OCI-M1 (cell line): ENCODE measurements around the gene ACER3.
"Not testable (repeated sequence)": the region's sequence is repeated elsewhere in the genome, so short reads cannot be mapped to it uniquely, and the experiment has no call there.

Experiments
- DNase-seq: peaks from one replicate; lab custom pipeline; 2025; lab: John Stamatoyannopoulos, UW

ACER3 gene

DNA sequence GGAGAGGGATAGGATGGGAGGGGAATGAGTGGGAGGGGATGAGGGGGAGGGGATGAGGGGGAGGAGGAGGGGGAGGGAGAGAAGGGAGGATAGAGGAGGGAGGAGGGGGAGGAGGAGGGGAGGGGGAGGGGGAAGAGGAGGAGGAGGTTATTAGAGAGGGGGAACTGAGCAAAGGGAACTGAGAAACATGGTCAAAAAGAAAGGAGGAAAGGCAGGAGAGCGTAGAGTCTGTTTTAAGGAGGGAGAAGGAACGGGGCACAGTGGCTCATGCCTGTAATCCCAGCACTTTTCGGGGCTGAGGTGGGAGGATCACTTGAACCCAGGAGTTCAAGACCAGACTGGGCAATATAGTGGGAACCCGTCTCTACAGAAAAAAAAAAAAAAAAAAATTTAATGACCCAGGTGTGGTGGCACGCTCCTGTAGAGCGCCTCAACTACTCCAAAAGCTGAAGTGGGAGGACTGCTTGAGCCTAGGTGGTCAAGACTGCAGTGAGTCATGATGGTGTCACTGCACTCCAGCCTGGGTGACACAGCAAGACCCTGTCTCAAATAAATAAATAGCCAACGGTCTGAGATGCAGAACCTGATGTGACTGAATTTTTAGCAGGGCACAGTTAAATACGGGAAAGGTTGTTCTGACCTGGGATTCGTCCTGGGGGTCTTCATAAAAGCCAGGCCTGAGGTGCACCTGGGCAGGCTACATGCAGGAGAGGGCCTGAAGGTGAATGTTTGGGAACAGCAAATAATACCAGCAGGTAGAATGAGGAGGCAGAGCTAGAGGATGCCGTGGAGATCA is 177.5 kb downstream of the ACER3 start:
- no peak for DNase-seq

DNA sequence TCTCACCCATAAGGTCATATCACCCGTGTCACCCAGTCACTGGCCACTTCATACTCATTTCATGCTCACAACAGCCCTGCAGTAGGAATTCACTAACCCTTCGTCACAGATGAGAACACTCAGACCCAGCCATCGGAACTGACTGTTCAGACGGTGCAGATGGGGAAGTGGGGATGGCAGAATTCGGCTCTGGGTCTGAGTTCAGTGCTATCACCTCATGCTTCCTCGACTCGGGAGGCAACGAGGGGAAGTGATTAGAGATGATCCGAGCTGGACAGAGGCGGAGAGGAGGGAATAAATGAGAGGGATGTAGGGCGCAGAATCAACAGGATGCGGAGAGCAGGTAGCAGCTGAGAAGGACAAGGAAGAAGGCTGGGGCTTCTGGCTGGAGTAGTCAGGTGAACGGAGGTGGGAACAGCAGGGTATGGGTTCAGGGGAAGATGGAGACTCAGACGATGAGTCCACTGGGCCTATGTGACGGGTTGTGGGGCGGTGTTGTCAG is 178.2 kb downstream of the ACER3 start:
- DNase-seq, result no peak

DNA sequence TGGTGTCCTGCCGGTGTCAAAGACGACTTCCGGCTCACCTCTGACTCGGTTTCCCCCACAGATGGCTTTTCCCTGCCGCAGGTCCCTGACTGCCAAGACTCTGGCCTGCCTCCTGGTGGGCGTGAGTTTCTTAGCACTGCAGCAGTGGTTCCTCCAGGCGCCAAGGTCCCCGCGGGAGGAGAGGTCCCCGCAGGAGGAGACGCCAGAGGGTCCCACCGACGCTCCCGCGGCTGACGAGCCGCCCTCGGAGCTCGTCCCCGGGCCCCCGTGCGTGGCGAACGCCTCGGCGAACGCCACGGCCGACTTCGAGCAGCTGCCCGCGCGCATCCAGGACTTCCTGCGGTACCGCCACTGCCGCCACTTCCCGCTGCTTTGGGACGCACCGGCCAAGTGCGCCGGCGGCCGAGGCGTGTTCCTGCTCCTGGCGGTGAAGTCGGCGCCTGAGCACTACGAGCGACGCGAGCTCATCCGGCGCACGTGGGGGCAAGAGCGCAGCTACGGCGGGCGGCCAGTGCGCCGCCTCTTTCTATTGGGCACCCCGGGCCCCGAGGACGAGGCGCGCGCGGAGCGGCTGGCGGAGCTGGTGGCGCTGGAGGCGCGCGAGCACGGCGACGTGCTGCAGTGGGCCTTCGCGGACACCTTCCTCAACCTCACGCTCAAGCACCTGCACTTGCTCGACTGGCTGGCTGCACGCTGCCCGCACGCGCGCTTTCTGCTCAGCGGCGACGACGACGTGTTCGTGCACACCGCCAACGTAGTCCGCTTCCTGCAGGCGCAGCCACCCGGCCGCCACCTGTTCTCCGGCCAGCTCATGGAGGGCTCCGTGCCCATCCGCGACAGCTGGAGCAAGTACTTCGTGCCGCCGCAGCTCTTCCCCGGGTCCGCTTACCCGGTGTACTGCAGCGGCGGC is 179.0 kb downstream of the ACER3 start:
- no peak for DNase-seq

DNA sequence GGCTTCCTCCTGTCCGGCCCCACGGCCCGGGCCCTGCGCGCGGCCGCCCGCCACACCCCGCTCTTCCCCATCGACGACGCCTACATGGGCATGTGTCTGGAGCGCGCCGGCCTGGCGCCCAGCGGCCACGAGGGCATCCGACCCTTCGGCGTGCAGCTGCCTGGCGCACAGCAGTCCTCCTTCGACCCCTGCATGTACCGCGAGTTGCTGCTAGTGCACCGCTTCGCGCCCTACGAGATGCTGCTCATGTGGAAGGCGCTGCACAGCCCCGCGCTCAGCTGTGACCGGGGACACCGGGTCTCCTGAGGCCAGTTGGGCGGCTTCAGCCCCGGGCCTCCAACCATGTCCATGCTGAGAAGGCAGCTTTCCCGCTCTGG is 179.7 kb downstream of the ACER3 start:
- no peak for DNase-seq

DNA sequence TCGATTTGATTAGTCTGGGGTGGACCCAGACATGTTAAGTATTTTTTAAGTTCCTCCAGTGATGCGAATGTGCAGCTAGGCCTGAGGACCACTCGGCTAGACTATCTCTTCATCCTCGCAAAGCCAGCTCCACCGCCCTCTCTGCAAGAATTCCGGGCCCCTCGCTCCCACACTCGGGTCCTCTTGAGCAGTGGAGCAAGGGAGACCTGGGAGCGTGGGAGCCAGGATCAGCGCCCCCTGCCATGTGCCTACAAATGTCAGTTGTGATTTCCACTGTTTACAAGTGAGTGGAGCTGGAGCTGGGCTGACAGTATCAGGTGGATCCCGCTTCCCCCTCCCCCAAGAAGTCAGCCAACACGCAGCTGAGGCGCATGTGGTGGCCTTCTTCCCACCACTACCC is 180.2 kb downstream of the ACER3 start:
- DNase-seq, result no peak

DNA sequence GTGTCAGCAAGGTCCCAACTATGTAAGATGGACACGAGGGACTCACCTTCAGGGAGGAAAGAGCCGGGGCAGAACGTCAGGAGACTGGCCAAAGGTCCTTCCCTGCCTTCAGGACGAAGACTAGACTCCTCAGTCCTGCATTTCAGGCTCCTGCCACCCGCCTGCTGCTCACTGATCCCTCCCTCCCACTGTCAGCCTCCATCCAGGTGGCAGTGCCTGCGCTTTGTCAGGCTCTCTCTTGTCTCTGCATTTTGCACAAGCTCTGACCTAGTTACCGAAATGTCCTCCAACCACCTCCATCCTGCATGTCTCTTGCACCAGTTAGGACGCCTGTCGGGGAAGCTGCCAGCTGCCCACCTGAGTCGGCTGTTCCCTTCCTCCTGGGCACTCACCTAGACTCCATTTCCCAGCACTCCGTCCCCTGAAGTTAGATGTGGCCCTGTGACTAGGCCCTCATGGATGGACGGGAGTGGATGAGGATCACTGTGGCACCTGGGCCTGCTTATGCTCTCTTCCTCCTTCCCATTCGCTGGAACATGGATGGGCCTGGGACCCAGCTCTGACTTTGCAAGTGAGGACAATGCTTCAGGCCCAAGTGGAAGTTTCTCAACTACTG is 181.5 kb downstream of the ACER3 start:
- no peak for DNase-seq

GRCh38 chr11:77044356-77044755 is 183.6 kb downstream of the ACER3 start:
- no peak for DNase-seq

- DNase-seq, result no peak
Measured at GRCh38 chr11:77044886-77045285, 184.2 kb downstream of the ACER3 start.

- DNase-seq, result no peak
Measured at GRCh38 chr11:77046060-77046501, 185.4 kb downstream of the ACER3 start.

GRCh38 chr11:77047007-77047927 is 186.5 kb downstream of the ACER3 start:
- peak; percentile 100 for DNase-seq

- DNase-seq, result not testable (repeated sequence)
Measured at GRCh38 chr11:77047928-77048446, 187.3 kb downstream of the ACER3 start.

GRCh38 chr11:77049026-77049425 is 188.3 kb downstream of the ACER3 start:
- no peak for DNase-seq

- no peak for DNase-seq
Measured at GRCh38 chr11:77051511-77051910, 190.8 kb downstream of the ACER3 start.

DNA sequence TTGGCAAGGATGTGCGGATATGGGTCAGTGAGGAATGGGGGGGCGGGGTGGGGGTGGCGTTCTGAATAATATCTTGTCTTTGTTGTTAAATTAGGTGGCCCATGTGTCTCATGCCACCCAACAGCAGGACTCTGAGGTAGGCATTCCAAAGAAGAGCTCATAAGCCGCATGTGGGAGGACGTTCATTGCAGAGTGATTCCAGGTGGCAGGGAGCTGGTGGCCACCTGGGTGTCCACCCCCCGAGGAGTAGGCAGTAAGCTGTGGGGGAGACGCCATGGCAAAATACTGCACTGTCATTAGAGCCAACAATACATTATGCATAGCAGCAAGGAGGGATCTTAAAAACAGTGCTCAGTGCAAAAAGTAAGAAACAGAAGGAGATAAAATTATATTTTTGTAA is 191.8 kb downstream of the ACER3 start:
- DNase-seq, result no peak

DNA sequence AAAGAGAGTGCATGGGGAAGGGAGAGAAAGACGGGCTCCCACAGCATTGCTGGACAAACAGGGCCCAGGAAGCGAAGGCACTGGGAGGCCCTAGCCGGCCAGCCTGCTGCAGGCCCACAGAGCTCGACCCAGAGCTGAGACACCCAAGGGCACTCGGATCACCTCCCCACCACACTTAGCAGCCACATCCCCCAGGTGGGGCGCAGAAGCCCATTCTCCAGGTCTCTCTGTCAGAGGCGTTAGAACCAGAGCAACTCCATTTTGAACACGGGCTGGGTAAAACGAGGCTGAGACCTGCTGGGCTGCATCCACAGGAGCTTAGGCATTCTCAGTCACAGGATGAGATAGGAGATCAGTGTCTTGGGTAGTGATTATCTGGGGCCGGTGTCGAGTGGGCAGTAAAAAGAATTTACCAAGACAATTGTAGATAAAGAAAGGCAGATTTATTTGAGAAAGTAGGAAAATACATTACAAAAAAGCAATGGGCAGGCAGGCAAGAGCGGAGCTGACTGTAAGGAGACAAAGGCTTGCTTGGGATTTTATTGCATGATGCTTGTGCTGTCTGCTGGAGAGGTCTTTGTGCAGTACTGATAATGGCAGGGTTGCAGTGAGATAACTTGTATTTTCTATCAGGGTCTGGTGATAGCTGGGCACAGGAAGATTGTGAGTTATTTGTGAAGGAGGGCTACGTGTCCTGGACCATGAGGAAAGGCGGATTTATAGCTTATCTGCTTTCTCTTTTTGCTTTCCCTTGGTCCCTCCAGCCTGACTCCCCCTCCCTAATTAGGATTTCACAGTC is 192.7 kb downstream of the ACER3 start:
- DNase-seq, result peak; percentile 68

DNA sequence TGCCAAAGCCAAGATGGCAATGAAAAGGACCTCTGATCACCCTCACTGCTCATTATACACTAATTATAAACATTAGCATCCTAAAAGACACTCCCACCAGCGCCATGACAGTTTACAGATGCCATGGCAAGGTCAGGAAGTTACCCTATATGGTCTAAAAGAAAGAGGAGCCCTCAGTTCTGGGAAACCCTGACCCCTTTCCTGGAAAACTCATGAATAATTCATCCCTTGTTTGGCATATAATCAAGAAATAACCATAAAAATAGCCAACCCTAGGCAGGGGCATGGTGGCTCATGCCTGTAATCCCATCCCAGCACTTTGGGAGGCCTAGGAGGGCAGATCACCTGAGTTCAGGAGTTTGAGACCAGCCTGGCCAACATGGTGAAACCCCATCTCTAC is 193.4 kb downstream of the ACER3 start:
- peak; percentile 69 for DNase-seq

DNA sequence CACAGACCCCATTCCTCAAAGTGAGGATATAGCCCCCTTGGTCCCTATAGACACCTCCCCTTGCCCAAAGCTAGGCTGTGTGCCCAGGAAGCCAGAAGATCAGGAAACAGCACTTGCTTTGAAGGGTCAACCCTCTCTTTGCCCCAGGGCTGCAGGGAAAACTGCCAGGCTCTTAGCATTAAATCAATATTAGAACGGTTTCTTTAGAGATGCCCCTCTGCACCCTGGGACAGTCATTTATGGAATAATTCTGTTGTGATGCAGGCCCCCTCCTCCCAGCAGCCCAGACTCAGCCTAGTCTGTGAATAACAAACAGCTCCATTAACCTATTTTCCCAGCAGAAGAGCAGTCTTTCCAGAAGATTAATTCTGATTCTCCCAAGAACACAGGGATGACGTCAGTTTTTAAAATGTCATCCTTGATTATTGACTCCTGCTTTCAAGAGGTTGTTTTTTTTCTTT is 194.4 kb downstream of the ACER3 start:
- DNase-seq, result no peak

- DNase-seq, result no peak
Measured at GRCh38 chr11:77055913-77056312, 195.2 kb downstream of the ACER3 start.

DNA sequence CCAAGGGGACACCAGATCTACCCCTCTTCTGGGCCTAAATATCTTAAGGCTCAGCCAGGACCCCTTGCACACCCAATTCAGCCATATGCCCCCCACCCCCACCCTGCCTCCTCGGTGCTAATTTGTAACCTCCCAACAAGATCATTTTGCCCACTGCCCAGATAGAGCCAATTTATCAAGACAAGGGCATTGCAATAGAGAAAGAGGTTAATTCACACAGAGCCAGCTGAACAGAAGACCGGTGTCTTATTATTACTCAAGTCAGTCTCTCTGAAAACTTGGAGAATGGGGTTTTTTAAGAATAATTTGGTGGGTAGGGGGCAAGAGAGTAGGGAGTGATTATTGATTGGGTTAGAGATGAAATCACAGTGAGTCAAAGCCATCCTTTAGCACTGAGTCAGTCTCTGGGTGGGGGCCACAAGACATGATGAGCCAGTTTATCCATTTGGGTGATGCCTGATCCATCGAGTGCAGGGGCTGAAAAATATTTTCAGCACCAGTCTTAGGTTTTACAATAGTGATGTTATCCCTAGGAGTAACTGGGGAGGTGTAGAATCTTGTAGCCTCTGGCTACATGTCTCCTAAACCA is 196.2 kb downstream of the ACER3 start:
- no peak for DNase-seq
